Activated T-cell treated with anti-CD3 and anti-CD28 coated beads, Interleukin-2, amount 50 U/mL, for 4 hours (primary cell): ENCODE measurements around the gene ZMYND19. TPM values are rescaled to one million over a fixed set of nuclear protein-coding genes. Genes with fewer than 3 reads are reported as not detected.
A peak's percentile ranks its signal among the peaks of the same experiment; 100 is the strongest.
"Not testable (repeated sequence)": the region's sequence is repeated elsewhere in the genome, so short reads cannot be mapped to it uniquely, and the experiment has no call there.

Experiments
- ATAC-seq, 2 donors: fragments of 200-7000 bp; cut with Tn5 transposase; one replicate each; pipeline ENCODE4 v1.10.0; 2021
- DNase-seq: peaks from one replicate; pipeline ENCODE4 v3.0.0-alpha.2; 2020
- H3K27me3 Mint-ChIP-seq: one replicate; pipeline ENCODE4 v1.8.0; 2021; ENCODE audit warnings: low read depth, mixed read lengths
- H3K36me3 Mint-ChIP-seq: one replicate; pipeline ENCODE4 v1.8.0; 2022; ENCODE audit warnings: mixed read lengths; ENCODE audit not compliant: insufficient read depth
- H3K4me1 Mint-ChIP-seq: one replicate; pipeline ENCODE4 v1.8.0; 2021; ENCODE audit warnings: low read depth, mixed read lengths
- H3K4me3 Mint-ChIP-seq: one replicate; pipeline ENCODE4 v1.8.0; 2021; ENCODE audit warnings: mild to moderate bottlenecking, moderate library complexity, mixed read lengths
- H3K9me3 Mint-ChIP-seq: one replicate; pipeline ENCODE4 v1.8.0; 2021; ENCODE audit warnings: mixed read lengths
- total RNA-seq, 3 donors: library from RNA; stranded (reverse); gene quantifications; one replicate each; pipeline ENCODE4 v1.2.1, GENCODE V29; 2021

The ZMYND19 gene
- total RNA-seq = 100 to 1,000 TPM in 2 of 3 donors, 10 to 100 TPM in 1; 98.6 to 122 (median 106) TPM

DNA sequence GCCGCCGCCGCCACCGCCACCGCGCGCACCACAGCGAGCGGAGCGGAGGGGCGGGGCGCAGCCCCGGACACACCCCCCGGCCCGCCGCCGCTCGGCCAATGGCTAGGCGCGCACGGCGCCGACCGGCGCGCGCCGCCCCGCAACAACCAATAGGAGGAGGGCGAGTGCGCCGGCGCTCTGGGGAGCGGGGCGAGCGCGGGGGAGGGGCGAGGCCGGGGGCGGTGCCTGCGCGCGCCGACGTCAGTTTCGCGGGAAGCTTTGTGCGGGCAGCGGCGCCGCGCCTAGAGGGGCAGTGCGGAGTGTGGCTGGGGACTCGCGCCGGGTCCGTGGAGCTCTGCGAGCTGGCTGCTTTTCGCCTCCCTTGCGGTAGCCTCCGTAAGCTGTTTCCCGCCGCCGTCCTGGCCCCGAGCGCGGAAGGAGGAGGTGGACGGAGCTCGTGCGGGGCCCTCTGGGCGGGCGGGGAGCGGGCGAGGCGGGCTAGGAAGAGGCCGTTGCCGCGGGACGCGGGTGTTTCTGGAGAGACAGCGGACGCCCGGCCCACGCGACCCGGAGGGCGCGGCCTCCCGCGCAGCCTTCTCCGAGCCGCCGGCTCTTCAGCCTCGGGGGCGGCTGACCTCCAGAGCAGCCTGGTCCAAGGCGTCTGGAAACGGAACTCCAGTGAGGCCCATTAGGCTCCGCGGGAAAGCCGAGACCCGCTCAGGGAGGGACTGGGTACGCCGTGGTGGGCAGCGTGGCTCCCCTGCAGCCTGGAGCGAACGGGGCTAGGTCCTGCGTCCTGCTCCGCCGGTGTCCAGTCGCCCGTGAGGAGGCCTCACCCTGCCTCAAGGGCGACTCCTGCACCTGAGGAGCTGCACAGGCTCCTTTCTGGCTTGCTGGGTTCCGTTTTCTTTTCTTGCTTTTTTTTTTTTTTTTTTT, at the start of gene ZMYND19:
Gene ZMYND19 (minus strand): TSS at position 44 of the 915 bp plus-strand sequence. CDS start 249 bp downstream, outside the sequence.
- peak; percentile 89 for DNase-seq
- H3K4me1 Mint-ChIP-seq = peaks cover 13% of the 10 kb centered on the region
- H3K27me3 Mint-ChIP-seq = no peaks in the 10 kb centered on the region
- peak; percentile 96 to 97 for ATAC-seq
- peaks cover 12% of the 10 kb centered on the region for H3K36me3 Mint-ChIP-seq
- no peaks in the 10 kb centered on the region for H3K9me3 Mint-ChIP-seq
- peak within 1 kb of the TSS; percentile 95 for H3K4me3 Mint-ChIP-seq

DNA sequence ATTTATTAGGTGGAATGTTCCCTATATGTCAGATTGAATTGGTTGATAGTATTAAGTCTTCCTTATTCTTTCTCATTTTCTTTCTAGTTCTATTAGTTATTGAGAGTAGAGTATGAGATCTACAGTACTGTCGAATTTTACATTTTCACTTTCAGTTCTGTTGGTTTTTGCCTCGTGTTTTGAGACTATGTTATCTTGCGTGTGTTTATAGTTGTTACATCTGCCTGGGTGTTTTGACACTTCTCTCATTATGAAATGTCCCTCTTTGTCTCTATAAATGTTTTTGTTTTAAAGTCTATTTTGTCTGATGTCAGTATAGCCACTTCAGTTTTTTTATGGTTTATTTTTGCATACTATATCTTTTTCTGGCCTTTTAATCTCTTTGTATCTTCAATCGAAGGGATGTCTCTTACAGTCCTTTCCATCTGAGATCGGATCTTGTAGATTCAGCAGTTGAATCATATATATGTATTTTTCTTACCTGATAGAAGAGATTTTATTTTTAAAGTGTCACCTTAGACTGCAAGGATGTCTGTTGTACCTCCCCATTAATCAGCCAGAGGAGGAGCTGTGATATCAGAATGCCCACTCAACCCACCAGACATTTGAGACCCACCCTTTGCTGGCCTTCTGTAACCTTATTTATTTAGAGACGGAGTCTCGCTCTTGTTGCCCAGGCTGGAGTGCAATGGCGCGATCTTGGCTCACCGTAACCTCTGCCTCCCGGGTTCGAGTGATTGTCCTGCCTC, 49.2 kb upstream of the ZMYND19 start:
- ATAC-seq (peak; percentile 93 to 95), DNase-seq (no peak)
- Mint-ChIP-seq H3K36me3 (peaks cover 20% of the 10 kb centered on the region), H3K9me3 (no peaks in the 10 kb centered on the region), H3K27me3 (no peaks in the 10 kb centered on the region), H3K4me1 (peaks cover 52% of the 10 kb centered on the region), H3K4me3 (peak overlapping the region; percentile 85)

DNA sequence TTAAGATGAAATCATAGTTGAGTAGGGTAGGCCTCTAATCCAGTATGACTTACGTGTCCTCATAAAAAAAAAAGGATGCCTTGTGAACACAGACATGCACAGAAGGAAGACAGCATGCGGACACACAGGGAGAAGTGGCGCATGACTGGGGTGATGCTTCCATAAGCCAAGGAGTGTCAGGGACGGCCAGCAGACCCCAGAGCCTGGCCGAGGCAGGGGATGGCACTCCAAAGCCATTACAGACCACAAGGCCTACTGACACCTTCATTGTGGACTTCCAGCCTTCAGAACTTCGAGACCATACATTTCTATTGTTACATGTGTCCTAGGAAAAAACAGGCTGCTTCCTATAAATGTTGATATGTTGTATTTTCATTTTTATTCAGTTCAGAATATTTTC, 48.4 kb upstream of the ZMYND19 start:
- Mint-ChIP-seq H3K36me3 (peaks cover 16% of the 10 kb centered on the region), H3K4me1 (peaks cover 53% of the 10 kb centered on the region), H3K27me3 (no peaks in the 10 kb centered on the region), H3K9me3 (no peaks in the 10 kb centered on the region), H3K4me3 (peak overlapping the region; percentile 85)
- ATAC-seq (no peak), DNase-seq (no peak)

DNA sequence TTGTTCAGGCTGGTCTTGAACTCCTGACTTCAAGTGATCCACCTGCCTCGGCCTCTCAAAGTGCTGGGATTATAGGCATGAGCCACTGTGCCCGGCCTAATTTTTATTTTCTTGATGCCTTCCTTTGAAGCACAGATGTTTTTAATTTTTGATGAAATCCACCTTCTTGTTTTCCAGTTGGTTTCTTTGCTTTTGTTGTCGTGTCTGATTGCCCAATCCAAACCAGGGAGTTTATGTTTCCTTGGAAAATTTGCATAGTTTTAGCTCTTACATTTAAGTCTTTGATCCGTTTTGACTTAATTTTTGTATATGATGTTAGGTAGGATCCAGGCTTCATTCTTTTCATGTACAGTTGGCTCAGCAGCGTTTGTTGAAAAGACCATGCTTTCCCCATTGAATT, 43.7 kb upstream of the ZMYND19 start:
- no peaks in the 10 kb centered on the region for H3K27me3 Mint-ChIP-seq
- no peaks in the 10 kb centered on the region for H3K9me3 Mint-ChIP-seq
- no peak overlapping the region for H3K4me3 Mint-ChIP-seq
- peaks cover 3% of the 10 kb centered on the region for H3K36me3 Mint-ChIP-seq
- ATAC-seq (no peak), DNase-seq (no peak)
- H3K4me1 Mint-ChIP-seq = peaks cover 55% of the 10 kb centered on the region

DNA sequence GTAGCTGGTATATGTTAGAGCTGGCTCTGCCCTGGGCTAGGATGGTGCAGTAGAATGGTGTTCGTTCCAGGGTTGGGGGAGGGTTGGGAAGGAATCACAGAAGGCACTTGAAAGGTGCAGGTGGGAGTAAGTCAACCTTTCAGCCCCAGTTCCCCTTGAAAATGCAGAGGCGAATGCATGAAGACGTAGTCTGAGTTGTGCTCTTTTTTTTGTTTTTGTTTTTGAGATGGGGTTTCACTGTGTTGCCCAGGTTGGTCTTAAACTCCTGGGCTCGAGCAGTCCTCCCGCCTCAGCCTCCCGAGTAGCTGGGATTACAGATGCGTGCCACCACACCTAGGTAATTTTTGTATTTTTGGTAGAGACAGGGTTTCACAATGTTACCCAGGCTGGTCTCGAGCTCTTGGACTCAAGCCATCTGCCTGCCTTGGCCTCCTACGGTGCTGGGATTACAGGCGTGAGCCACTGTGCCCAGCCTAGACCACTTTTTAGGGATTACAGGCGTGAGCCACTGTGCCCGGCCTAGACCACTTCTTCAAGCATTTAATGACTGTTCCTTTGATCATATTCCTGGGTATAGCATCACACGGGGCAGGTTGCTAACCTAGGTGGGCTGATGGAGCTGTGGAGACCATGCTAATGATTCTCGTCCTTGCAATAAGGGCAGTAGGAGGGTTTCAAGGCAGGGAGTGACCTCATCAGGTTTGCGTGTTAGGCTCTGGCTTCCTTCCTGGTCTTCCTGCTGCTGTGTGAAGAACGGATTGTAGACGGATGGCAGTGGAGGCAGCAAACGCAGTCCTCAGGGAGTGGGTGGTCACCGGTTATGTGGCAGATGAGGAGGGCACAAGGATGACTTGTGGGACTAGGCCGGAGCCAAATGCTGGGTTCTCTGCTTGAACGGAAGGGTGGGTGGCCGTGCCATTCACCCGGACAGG, 42.2 kb upstream of the ZMYND19 start:
- no peak for ATAC-seq
- H3K4me1 Mint-ChIP-seq = peaks cover 57% of the 10 kb centered on the region
- no peak overlapping the region for H3K4me3 Mint-ChIP-seq
- peaks cover 3% of the 10 kb centered on the region for H3K36me3 Mint-ChIP-seq
- H3K27me3 Mint-ChIP-seq = no peaks in the 10 kb centered on the region
- no peak for DNase-seq
- no peaks in the 10 kb centered on the region for H3K9me3 Mint-ChIP-seq

DNA sequence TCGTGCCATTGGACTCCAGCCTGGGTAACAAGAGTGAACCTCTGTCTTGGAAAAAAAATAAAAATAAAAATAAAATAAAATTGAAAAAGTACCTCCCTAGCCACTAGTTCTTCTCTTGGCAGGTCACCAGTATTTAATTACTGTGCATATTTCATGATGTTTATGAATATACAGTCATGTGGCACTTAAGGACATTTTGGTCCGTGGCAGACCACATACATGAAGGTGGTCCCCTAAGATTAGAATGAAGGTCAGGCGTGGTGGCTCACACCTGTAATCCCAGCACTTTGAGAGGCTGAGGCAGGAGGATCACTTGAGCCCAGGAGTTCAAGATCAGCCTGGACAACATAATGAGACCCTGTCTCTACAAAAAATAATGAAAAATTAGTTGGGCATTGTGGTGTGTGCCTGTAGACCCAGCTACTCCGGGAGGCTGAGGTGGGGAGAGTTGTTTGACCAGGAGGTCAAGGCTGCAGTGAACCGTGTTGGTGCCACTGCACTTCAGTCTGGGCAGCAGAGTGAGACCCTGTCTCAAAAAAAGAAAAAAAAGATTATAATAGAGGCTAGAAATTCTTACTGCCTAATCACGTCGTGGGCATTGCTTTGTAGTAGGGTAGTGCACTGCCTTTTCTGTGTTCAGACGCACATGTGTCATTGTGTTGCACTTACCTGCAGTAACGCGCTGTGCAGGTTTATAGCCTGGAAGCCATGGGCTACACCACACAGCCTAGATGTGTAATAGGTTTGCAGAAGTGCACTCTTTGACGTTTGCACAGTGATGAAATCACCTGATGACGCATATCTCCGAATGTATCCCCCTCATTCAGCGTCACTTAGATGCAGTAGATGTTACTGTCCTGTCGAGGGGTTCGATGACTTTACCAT, 41.3 kb upstream of the ZMYND19 start:
- ATAC-seq (peak in 1 of 2 donors; percentile 30), DNase-seq (no peak)
- Mint-ChIP-seq H3K27me3 (no peaks in the 10 kb centered on the region), H3K9me3 (no peaks in the 10 kb centered on the region), H3K4me1 (peaks cover 58% of the 10 kb centered on the region), H3K4me3 (no peak overlapping the region), H3K36me3 (peaks cover 3% of the 10 kb centered on the region)

DNA sequence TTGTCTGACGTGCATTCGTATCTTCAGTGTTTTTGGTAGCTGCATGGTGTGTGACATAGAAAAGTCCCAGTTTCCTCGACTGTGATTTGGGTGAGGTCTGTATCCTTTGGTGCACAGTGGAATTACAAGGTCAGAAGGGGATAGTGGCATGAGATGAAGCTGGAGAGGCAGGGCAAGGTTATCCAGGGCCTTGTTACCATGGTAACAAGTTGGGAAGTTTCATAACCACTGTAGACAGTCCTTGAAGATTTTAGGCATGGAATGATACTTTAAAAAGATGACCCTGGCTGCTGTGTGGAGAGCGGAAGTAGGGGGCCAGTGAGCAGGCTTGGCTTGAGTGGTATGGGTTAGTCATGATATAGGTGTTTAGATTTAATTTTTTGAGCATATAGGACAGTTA, 40.4 kb upstream of the ZMYND19 start:
- peaks cover 3% of the 10 kb centered on the region for H3K36me3 Mint-ChIP-seq
- DNase-seq (no peak), ATAC-seq (no peak)
- H3K4me1 Mint-ChIP-seq = peaks cover 57% of the 10 kb centered on the region
- no peaks in the 10 kb centered on the region for H3K27me3 Mint-ChIP-seq
- H3K4me3 Mint-ChIP-seq = no peak overlapping the region
- no peaks in the 10 kb centered on the region for H3K9me3 Mint-ChIP-seq

DNA sequence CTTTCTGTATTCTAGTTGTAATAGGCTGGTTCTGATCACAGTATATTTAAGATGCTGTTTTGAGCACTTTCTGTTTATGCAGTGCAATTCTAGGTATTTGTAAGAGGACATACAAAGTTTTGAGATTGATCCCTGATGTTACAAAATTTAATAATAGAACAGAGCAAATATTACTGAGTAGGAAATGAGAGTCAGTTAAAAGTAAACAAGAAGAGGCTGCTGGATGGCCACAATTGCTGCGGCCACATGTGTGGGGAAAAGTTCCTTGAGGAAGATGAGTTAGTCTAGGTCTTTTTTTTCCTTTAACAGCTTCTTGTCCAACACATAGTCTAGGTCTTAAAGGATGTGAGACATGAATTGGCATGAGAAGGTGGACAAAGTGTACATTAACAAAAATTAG, 39.8 kb upstream of the ZMYND19 start:
- Mint-ChIP-seq H3K4me1 (peaks cover 62% of the 10 kb centered on the region), H3K36me3 (peaks cover 5% of the 10 kb centered on the region), H3K27me3 (no peaks in the 10 kb centered on the region), H3K4me3 (no peak overlapping the region), H3K9me3 (no peaks in the 10 kb centered on the region)
- ATAC-seq = no peak
- DNase-seq = no peak

DNA sequence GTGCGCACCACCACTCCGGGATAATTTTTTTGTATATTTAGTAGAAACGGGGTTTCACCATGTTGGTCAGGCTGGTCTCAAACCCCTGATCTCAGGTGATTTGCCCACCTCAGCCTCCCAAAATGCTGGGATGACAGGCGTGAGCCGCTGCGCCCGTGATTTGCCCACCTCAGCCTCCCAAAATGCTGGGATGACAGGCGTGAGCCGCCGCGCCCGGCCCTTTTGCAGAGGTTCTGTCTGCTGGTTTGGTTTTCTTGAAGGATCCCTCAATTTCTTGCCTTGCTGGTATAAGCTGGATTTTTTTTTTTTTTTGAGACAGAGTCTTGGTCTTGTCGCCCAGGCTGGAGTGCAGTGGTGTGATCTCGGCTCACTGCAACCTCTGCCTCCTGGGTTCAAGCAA, 37.1 kb upstream of the ZMYND19 start:
- DNase-seq, ATAC-seq, H3K9me3 Mint-ChIP-seq, H3K4me3 Mint-ChIP-seq, H3K27me3 Mint-ChIP-seq, H3K36me3 Mint-ChIP-seq: not testable (repeated sequence)
- H3K4me1 Mint-ChIP-seq = peaks cover 60% of the 10 kb centered on the region

DNA sequence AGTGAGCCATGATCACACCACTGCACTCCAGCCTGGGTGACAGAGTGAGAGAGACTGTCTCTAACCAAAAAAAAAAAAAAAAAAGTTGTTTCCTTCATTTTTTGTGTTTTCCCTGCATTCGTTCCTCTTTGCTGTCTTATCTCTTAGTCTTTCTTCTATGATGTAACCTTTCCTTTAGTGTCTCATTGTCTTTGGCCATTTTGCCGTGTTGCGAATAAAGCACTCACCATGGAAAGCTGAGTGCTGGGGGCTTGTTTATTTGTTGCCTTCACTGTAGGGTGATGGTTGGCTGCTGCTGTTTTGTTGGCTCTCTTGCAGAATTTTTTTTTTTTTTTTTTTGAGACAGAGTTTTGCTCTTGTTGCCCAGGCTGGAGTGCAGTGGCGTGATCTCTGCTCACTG, 36.2 kb upstream of the ZMYND19 start:
- H3K9me3 Mint-ChIP-seq = no peaks in the 10 kb centered on the region
- ATAC-seq (no peak), DNase-seq (no peak)
- peaks cover 4% of the 10 kb centered on the region for H3K36me3 Mint-ChIP-seq
- H3K4me1 Mint-ChIP-seq = peaks cover 59% of the 10 kb centered on the region
- no peaks in the 10 kb centered on the region for H3K27me3 Mint-ChIP-seq
- no peak overlapping the region for H3K4me3 Mint-ChIP-seq

DNA sequence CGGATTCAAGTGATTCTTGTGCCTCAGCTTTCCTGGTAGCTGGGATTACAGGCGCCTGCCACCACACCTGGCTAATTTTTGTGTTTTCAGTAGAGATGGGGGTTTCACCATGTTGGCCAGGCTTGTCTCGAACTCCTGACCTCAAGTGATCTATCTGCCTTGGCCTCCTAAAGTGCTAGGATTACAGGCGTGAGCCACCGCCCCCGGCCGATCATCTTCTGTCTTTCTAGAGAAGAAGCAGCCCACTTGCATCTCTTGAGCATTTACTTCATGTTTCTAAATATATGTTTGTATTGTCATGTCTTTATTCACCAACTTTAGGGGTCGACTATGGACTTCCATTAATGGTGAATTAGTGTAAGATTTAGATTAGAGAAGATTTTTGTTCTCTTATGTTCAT, 31.9 kb upstream of the ZMYND19 start:
- not testable (repeated sequence) for DNase-seq, H3K9me3 Mint-ChIP-seq, H3K4me3 Mint-ChIP-seq, H3K36me3 Mint-ChIP-seq, ATAC-seq, H3K27me3 Mint-ChIP-seq
- H3K4me1 Mint-ChIP-seq = peaks cover 56% of the 10 kb centered on the region

DNA sequence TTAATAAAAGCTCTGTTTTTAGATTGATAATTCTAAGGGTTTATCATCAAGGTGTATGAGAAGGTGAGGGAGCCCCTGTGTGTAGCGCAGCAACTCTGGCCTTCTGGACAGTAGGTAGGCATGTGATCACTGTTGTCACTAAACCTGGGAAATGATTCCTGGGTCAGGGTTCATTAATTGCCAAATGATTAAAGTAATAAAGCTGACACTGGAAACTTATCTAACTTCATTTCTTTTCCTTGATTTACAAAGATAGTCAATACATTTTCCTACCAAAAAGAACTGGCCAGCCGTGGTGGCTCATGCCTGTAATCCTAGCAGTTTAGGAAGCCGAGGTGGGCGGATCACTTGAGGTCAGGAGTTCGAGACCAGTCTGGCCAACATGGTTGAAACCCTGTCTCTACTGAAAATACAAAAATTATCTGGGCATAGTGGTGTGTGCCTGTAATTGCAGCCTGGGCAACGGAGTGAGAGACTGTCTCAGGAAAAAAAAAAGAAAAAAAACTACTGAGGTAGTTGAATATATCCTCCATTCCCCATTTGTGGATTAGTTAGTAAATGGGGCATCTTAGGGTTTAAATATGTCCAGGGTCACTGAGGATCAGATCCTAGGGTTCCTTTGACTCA, 30.9 kb upstream of the ZMYND19 start:
- Mint-ChIP-seq H3K36me3 (peaks cover 9% of the 10 kb centered on the region), H3K27me3 (no peaks in the 10 kb centered on the region), H3K9me3 (no peaks in the 10 kb centered on the region), H3K4me1 (peaks cover 53% of the 10 kb centered on the region), H3K4me3 (peak overlapping the region; percentile 37)
- no peak for ATAC-seq
- no peak for DNase-seq

DNA sequence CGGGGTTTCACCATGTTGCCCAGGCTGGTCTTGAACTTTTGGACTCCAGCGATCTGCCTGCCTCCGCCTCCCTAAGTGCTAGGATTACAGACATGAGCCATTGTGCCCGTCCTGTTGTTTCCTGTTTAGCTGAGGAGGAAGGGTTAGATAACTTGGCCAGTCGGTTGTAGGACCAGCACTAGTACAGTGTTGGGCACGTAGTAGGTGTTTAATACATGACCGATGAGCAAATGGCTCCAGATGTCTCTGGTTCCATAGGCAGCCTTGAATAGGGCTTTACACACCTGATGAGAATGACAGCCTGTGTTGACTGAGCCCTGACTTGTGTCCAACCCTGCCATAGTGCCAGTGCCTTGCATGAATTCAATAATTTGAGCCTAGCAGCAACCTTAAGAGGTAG, 30.3 kb upstream of the ZMYND19 start:
- no peak for ATAC-seq
- Mint-ChIP-seq H3K27me3 (no peaks in the 10 kb centered on the region), H3K9me3 (no peaks in the 10 kb centered on the region), H3K36me3 (peaks cover 9% of the 10 kb centered on the region), H3K4me1 (peaks cover 52% of the 10 kb centered on the region), H3K4me3 (peak overlapping the region; percentile 37)
- no peak for DNase-seq
